T-helper 17 cell (primary cell): ENCODE measurements around the gene DHRS7B. TPM values are rescaled to one million over a fixed set of nuclear protein-coding genes. Genes with fewer than 3 reads are reported as not detected.
"Not testable (repeated sequence)": the region's sequence is repeated elsewhere in the genome, so short reads cannot be mapped to it uniquely, and the experiment has no call there.

Source experiments
- ATAC-seq: fragments of 150-1000 bp; cut with Tn5 transposase; 2 replicates; pipeline ENCODE4 v1.10.0; 2021; ENCODE audit warnings: mild to moderate bottlenecking, moderate library complexity
- DNase-seq, 3 donors: peaks; one replicate each; pipeline versions ENCODE4 v3.0.0 to v3.0.0-alpha.2; 2020 to 2021
- H3K9me3 ChIP-seq: one replicate; pipeline ENCODE4 v1.7.0; 2013; ENCODE audit warnings: low read length, mild to moderate bottlenecking; ENCODE audit not compliant: control insufficient read depth, poor library complexity, severe bottlenecking
- H3K27ac Mint-ChIP-seq: one replicate; pipeline ENCODE4 v1.8.0; 2022; ENCODE audit warnings: mild to moderate bottlenecking, moderate library complexity, mixed read lengths
- H3K27me3 Mint-ChIP-seq: one replicate; pipeline ENCODE4 v1.8.0; 2022; ENCODE audit warnings: mixed read lengths
- H3K36me3 Mint-ChIP-seq: one replicate; pipeline ENCODE4 v1.8.0; 2022; ENCODE audit warnings: low read depth, mixed read lengths
- H3K4me1 Mint-ChIP-seq: one replicate; pipeline ENCODE4 v1.8.0; 2022; ENCODE audit warnings: mild to moderate bottlenecking, mixed read lengths
- H3K4me3 Mint-ChIP-seq: one replicate; pipeline ENCODE4 v1.8.0; 2022; ENCODE audit warnings: mild to moderate bottlenecking, moderate library complexity, mixed read lengths
- total RNA-seq, 4 donors: library from RNA in 2 of 4; stranded (reverse) in 2 of 4; gene quantifications; one replicate each; pipeline ENCODE4 v1.2.3 and lab custom pipeline; 2022 to 2026

The DHRS7B gene
- total RNA-seq, 2 donors from 2014 or later = 6.7 to 7.0 TPM

GRCh38 chr17:21183468-21183867 lies 56.7 kb downstream of the DHRS7B start:
- Mint-ChIP-seq H3K36me3 (no peaks in the 10 kb centered on the region), H3K27ac (peak overlapping the region; percentile 60), H3K27me3 (no peaks in the 10 kb centered on the region)

GRCh38 chr17:21184570-21184969 lies 57.8 kb downstream of the DHRS7B start:
- peak overlapping the region; percentile 67 for H3K27ac Mint-ChIP-seq
- no peaks in the 10 kb centered on the region for H3K36me3 Mint-ChIP-seq
- no peaks in the 10 kb centered on the region for H3K27me3 Mint-ChIP-seq

More at GRCh38 chr17:21183468-21183867, 56.7 kb downstream of the DHRS7B start:
- H3K9me3 ChIP-seq = no peaks in the 10 kb centered on the region
- DNase-seq = no peak
- Mint-ChIP-seq H3K4me1 (peaks cover 11% of the 10 kb centered on the region), H3K4me3 (no peak overlapping the region)
- ATAC-seq = no peak

GRCh38 chr17:21185061-21185460 lies 58.3 kb downstream of the DHRS7B start:
- ATAC-seq = no peak
- no peaks in the 10 kb centered on the region for H3K9me3 ChIP-seq
- H3K4me1 Mint-ChIP-seq = peaks cover 11% of the 10 kb centered on the region
- H3K27me3 Mint-ChIP-seq = no peaks in the 10 kb centered on the region
- no peaks in the 10 kb centered on the region for H3K36me3 Mint-ChIP-seq
- no peak overlapping the region for H3K4me3 Mint-ChIP-seq
- H3K27ac Mint-ChIP-seq = no peak overlapping the region
- no peak for DNase-seq

More at GRCh38 chr17:21184570-21184969, 57.8 kb downstream of the DHRS7B start:
- DNase-seq (no peak), ATAC-seq (no peak)
- H3K4me3 Mint-ChIP-seq = no peak overlapping the region
- H3K9me3 ChIP-seq = no peaks in the 10 kb centered on the region
- peaks cover 11% of the 10 kb centered on the region for H3K4me1 Mint-ChIP-seq

- Mint-ChIP-seq H3K27ac (no peak overlapping the region), H3K27me3 (no peaks in the 10 kb centered on the region), H3K4me1 (peaks cover 11% of the 10 kb centered on the region), H3K36me3 (no peaks in the 10 kb centered on the region), H3K4me3 (peak overlapping the region; percentile 19)
- ATAC-seq = no peak
- DNase-seq = no peak
- H3K9me3 ChIP-seq = no peaks in the 10 kb centered on the region
Measured at GRCh38 chr17:21186399-21187187, 59.8 kb downstream of the DHRS7B start.

GRCh38 chr17:21189361-21189760 lies 62.6 kb downstream of the DHRS7B start:
- no peak overlapping the region for H3K27ac Mint-ChIP-seq
- no peaks in the 10 kb centered on the region for H3K9me3 ChIP-seq
- no peak for DNase-seq
- no peaks in the 10 kb centered on the region for H3K36me3 Mint-ChIP-seq
- H3K27me3 Mint-ChIP-seq = no peaks in the 10 kb centered on the region
- peaks cover 5% of the 10 kb centered on the region for H3K4me1 Mint-ChIP-seq
- ATAC-seq = no peak
- H3K4me3 Mint-ChIP-seq = no peak overlapping the region

- no peaks in the 10 kb centered on the region for H3K27me3 Mint-ChIP-seq
- H3K4me1 Mint-ChIP-seq = peaks cover 7% of the 10 kb centered on the region
- H3K4me3 Mint-ChIP-seq = no peak overlapping the region
- no peak for ATAC-seq
- no peak overlapping the region for H3K27ac Mint-ChIP-seq
- no peaks in the 10 kb centered on the region for H3K9me3 ChIP-seq
- DNase-seq = no peak
- no peaks in the 10 kb centered on the region for H3K36me3 Mint-ChIP-seq
Measured at GRCh38 chr17:21190078-21190477, 63.3 kb downstream of the DHRS7B start.

- no peak overlapping the region for H3K27ac Mint-ChIP-seq
- no peak for ATAC-seq
- H3K27me3 Mint-ChIP-seq = no peaks in the 10 kb centered on the region
- no peak overlapping the region for H3K4me3 Mint-ChIP-seq
- no peaks in the 10 kb centered on the region for H3K36me3 Mint-ChIP-seq
- H3K4me1 Mint-ChIP-seq = peaks cover 3% of the 10 kb centered on the region
- H3K9me3 ChIP-seq = no peaks in the 10 kb centered on the region
- DNase-seq = no peak
Measured at GRCh38 chr17:21191698-21192097, 64.9 kb downstream of the DHRS7B start.

- H3K4me3 Mint-ChIP-seq, H3K9me3 ChIP-seq, H3K27ac Mint-ChIP-seq, ATAC-seq, H3K4me1 Mint-ChIP-seq, H3K36me3 Mint-ChIP-seq, H3K27me3 Mint-ChIP-seq, DNase-seq: not testable (repeated sequence)
Measured at GRCh38 chr17:21192414-21192813, 65.7 kb downstream of the DHRS7B start.

- ATAC-seq (peak; percentile 68), DNase-seq (no peak)
- peaks cover 2% of the 10 kb centered on the region for H3K4me1 Mint-ChIP-seq
- H3K36me3 Mint-ChIP-seq = no peaks in the 10 kb centered on the region
- no peak overlapping the region for H3K27ac Mint-ChIP-seq
- H3K4me3 Mint-ChIP-seq = no peak overlapping the region
- no peaks in the 10 kb centered on the region for H3K27me3 Mint-ChIP-seq
- no peaks in the 10 kb centered on the region for H3K9me3 ChIP-seq
Measured at GRCh38 chr17:21193031-21193430, 66.3 kb downstream of the DHRS7B start.

- H3K27me3 Mint-ChIP-seq = no peaks in the 10 kb centered on the region
- peaks cover 2% of the 10 kb centered on the region for H3K36me3 Mint-ChIP-seq
- no peaks in the 10 kb centered on the region for H3K9me3 ChIP-seq
- no peak overlapping the region for H3K27ac Mint-ChIP-seq
- ATAC-seq = no peak
- peaks cover 7% of the 10 kb centered on the region for H3K4me1 Mint-ChIP-seq
- no peak for DNase-seq
- H3K4me3 Mint-ChIP-seq = no peak overlapping the region
Measured at GRCh38 chr17:21194226-21194625, 67.5 kb downstream of the DHRS7B start.

- H3K4me1 Mint-ChIP-seq = peaks cover 7% of the 10 kb centered on the region
- DNase-seq (no peak), ATAC-seq (no peak)
- H3K9me3 ChIP-seq = no peaks in the 10 kb centered on the region
- H3K4me3 Mint-ChIP-seq = no peak overlapping the region
- peaks cover 2% of the 10 kb centered on the region for H3K36me3 Mint-ChIP-seq
- no peaks in the 10 kb centered on the region for H3K27me3 Mint-ChIP-seq
- peak overlapping the region; percentile 80 for H3K27ac Mint-ChIP-seq
Measured at GRCh38 chr17:21194703-21195102, 67.9 kb downstream of the DHRS7B start.

- H3K4me3 Mint-ChIP-seq = no peak overlapping the region
- no peaks in the 10 kb centered on the region for H3K27me3 Mint-ChIP-seq
- H3K4me1 Mint-ChIP-seq = peaks cover 16% of the 10 kb centered on the region
- H3K36me3 Mint-ChIP-seq = peaks cover 2% of the 10 kb centered on the region
- H3K27ac Mint-ChIP-seq = no peak overlapping the region
- no peak for ATAC-seq
- DNase-seq = no peak
- no peaks in the 10 kb centered on the region for H3K9me3 ChIP-seq
Measured at GRCh38 chr17:21196126-21196525, 69.4 kb downstream of the DHRS7B start.

- Mint-ChIP-seq H3K27ac (peak overlapping the region; percentile 53), H3K4me3 (peak overlapping the region; percentile 45), H3K27me3 (no peaks in the 10 kb centered on the region), H3K36me3 (peaks cover 2% of the 10 kb centered on the region), H3K4me1 (peaks cover 21% of the 10 kb centered on the region)
- H3K9me3 ChIP-seq = no peaks in the 10 kb centered on the region
- DNase-seq (no peak), ATAC-seq (no peak)
Measured at GRCh38 chr17:21198411-21198810, 71.6 kb downstream of the DHRS7B start.

- H3K4me1 Mint-ChIP-seq = peaks cover 23% of the 10 kb centered on the region
- H3K27me3 Mint-ChIP-seq = no peaks in the 10 kb centered on the region
- H3K4me3 Mint-ChIP-seq = no peak overlapping the region
- DNase-seq = no peak
- H3K36me3 Mint-ChIP-seq = peaks cover 2% of the 10 kb centered on the region
- H3K9me3 ChIP-seq = no peaks in the 10 kb centered on the region
- H3K27ac Mint-ChIP-seq = no peak overlapping the region
- ATAC-seq = no peak
Measured at GRCh38 chr17:21199311-21199710, 72.5 kb downstream of the DHRS7B start.
